Stimulated activated CD8-positive, alpha-beta memory T cell treated with anti-CD3 and anti-CD28 coated beads, Interleukin-2, amount 100 ng/mL, for 1 hour (primary cell): ENCODE data around the gene C9.
"Not testable (repeated sequence)": the region's sequence is repeated elsewhere in the genome, so short reads cannot be mapped to it uniquely, and the experiment has no call there.

Experiments used
- DNase-seq, 2 donors: peaks; one replicate each; pipeline ENCODE4 v3.0.0-alpha.2; 2020; ENCODE audit warnings: low read depth in 2 of 2

C9 gene

DNA sequence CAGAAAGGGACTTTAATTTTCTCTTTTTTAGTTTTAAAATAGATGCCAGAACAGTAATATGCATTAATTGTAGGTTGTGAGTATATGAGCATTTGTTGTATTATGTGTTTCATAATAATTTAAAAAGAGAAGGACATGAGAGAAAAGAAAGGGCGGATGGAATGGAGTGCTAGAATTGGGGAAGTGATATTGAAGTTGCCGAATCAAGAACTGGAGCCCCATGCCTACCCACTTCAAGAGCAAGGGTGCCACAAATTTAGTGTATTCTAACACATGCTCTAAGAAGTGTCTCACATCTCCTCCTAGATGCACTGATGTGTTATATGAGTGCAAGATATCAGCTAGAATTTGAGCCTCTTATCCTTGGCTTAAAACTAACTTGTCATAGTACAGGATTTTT, 101.3 kb downstream of the C9 start:
- no peak for DNase-seq

DNA sequence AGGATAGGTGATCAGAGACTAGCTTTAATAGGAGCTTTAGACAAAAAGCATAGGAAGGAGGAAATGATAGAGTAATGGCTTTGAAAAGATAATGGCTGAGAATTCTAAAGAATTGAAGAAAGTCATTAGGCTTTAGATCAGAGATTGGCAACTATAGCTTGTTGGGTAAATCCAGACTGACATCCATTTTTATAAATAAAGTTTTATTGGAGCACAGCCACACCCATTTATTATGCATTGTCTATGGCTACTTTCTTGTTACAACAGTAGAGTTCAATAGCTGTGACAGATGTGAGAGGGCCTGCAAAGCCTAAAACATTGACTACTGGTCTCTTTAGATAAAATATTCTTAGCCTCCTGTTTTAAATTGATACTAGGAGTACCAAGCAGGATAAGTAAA, 104.2 kb downstream of the C9 start:
- no peak for DNase-seq

DNA sequence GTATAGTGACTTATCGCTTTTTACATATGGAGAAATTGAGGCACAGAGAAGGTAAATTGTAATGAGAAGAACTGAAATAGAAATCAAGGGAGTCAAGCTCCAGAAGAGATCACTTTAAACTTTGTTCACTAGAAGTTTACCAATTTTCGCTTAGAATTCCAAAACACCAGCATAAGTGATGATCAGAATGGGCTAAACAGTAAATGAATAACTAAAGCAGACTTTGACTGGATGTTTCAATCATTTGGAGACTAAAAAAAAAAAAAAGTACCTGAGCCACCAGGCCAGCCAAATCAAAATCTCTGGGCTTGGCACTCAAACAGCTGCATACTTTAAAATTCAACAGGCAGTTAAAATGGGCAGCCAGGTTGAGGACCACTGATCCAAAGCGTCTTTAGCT, 106.7 kb downstream of the C9 start:
- DNase-seq = no peak

DNA sequence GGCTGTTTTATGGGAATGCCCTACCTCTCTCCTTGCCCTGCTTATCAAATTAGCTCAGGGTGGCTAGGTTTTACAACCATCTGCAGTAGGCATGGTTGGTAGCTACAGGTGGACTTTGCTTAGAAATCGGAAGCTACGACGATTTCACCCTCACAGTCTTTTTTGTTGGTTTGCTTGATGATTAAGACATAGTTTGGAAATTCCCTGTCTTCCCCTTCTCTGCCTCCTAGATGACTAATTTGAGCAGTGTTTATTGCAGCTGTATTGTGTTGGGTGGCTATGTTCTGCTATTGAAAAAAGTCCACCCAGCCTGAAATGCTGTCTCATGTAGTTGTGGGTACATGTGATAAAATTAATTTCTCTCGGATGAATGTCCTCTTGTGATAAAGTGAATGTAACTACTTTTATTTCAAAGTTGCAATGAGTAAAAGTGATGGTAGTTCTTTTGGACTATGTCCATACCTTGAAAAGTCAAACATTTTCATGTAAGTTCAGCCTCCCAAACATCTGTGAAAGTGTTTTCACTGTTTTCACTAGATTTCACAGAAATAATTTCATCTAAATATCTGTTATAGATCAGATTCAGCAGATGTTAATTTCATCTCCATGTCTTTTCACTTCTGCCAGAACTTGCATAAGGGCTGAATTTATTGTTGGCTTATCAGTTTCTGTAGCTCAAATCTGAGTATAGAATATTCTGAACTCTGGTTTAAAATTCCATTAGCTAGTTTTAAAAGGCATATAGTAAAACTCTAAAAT, 107.6 kb downstream of the C9 start:
- no peak for DNase-seq

DNA sequence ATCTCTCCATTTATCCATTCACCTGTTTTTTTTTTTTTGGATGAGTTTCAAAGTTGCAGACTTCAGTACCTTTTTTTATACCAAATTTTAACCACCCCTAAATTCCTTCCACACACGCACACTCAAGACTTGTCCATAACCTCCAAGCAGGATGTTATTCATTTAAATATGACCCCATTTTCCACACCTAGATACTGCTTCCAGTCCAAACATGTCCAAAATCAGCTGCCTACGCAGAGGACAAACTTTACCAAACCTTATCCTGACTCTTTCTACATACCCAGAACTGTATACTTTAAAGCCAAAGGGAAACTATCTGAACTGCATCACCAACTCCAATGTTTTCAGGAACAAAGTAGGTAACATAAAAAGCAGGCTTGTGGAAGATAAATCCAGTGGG, 108.9 kb downstream of the C9 start:
- DNase-seq = no peak

DNA sequence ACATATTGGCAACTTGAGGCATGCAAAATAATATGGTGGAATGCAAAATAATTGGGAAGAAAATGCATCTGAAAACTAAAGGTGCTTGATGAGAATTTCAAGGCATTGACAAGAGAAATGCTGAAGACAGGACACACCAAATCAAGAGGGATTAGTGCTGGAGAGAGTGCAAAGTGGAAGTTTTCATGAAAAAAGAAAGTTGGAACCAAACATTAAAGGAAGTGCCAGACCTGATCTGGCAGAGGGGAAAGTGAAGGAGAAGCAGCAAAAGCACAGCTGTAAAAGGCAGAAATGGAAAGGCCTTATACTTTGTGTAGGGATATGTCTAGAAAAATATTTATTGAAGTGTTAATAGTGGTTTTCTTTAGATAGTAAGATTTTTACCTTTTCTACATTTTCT, 109.6 kb downstream of the C9 start:
- no peak for DNase-seq

DNA sequence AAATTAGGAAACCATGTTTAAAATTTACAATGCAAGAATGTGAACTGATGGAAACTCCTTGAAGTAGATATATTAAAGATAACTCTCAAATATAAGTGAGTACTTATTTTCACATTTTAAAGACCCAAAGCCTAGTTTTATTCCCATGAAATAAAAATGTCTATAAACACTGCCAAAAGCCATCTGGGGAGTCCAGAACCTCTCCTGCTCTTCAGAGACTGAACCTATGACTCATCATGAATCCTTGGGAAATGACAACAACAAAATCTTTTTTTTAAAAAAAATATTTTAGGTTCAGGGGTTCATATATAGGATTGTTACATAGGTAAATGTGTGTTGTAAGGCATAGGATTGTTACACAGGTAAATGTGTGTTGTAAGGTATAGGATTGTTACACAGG, 111.1 kb downstream of the C9 start:
- no peak for DNase-seq

DNA sequence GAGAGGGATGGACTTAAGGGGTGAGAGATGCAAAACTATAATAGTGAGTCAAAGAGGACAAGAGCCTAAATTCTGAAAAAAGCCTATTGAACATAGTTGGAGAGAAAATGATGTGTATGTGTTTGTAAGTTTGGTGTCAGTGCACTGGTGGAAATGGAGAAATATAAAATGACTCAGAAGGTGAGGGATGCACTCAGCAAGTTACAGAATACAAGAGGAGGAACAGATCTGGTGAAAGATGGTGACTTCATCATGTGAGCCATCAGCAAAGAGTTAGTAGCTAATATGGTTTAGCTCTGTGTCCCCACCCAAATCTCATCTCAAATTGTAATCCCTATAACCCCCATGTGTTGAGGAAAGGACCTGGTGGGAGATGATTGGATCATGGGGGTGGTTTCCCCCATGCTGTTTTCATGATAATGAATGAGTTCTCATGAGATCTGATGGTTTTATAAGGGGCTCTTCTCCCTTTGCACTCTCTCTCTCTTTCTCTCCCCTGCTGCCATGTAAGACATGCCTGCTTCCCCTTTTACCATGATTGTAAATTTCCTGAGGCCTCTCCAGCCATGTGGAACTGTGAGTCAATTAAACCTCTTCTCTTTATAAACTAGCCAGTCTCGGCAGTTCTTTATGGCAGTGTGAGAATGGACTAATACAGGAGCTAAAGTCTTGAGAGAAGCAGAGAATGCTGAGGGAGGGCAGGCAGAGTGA, 114.6 kb downstream of the C9 start:
- DNase-seq = no peak

DNA sequence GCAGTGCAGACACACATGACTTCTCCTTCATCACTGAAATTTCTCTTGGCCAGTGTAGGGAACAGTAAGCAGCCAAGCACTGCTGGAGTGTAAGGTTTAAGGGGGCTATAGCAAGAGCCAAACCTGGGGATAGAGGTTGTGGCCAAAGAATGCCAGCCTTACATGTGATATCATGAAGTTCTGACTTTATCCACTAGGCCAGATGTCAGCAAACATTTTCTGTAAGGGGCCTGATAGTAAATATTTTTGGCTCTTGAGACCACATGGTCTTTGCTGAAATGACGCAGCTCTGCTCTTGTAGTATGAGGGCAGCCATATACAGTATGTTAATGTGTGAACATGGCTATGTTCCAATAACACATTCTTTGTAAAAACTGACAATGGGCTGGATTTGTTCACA, 115.2 kb downstream of the C9 start:
- DNase-seq = no peak

DNA sequence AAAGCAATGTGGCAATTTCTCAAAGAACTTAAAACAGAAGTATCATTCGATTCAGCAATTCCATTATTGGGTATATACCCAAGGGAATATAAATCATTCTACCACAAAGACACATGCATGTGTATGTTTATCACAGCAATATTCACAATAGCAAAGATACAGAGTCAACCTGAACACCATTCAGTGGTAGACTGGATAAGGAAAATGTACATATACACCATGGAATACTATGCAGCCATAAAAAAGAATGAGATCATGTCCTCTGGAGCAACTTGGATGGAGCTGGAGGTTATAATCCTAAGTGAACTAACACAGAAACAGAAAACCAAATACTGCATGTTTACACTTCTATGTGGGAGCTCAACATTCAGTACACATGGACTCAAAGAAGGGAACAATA, 123.5 kb downstream of the C9 start:
- DNase-seq = no peak

DNA sequence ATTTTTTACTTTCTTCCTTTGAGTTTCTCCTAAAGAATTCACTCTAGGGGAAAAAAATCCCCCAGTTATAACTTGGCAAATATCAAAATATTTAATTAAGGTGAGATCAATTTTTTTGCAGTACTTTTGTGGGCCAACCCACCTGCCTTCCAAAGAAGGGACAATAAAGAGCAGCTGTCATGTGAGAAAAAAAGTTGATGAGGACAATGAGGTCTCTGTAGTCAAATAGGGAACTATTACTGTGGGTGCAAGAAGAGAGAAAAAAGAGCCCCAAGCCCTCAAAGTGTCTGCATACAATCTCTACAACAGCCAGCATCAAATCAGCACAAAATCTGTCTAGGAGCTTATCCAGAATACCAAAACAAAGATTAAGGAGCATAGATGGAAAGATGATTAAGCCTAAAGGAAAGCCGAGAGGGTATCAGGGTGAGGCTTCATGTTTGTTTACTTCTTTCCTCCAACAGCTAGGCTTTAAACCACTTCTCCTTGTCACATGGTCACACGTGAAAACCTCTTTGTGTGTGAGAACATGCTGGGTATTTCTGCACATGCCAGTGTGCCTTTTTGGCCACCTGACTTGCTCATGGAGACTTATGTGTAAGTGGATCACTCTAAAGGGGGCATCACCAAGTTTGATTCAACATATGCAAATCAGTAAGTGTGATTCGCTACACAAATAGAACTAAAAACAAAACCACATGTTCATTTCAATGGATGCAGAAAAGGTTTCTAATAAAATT, 125.8 kb downstream of the C9 start:
- DNase-seq = no peak

DNA sequence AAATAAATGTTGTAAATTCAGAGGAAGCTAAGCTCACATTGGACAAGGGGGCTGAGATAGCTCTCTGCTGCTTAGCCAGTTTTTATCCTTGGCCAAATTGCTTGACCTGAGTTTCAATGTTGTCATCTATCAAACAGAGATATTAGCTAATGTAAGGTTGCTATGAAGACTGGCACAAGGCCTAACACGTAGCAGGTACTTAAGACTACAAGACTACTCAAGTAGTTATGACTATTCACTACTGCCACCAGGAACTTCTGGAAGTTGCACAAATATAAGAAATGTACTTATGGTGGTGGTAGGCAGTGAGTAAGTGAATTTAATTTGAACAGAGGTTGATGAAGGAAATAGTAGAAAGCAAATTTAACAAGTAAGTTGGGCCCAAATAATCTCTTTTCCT, 127.6 kb downstream of the C9 start:
- DNase-seq = no peak

DNA sequence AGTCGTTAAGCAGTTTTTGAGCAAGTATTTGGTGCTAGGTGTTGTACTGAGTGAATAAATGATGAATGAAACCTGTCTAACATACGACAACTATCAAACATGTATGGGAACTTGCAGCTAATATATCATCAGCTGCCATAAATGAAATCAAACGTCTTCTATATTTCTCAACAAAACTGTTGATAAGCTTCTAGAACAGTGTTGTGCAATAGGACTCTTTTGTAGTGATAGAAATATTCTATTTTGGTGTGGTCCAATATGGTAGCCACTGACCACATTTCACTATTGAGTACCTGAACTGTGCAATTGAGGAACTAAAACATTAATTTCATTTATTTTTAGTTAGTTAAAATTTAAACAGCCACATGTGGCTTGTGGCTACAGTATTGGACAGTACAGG, 128.6 kb downstream of the C9 start:
- no peak for DNase-seq

DNA sequence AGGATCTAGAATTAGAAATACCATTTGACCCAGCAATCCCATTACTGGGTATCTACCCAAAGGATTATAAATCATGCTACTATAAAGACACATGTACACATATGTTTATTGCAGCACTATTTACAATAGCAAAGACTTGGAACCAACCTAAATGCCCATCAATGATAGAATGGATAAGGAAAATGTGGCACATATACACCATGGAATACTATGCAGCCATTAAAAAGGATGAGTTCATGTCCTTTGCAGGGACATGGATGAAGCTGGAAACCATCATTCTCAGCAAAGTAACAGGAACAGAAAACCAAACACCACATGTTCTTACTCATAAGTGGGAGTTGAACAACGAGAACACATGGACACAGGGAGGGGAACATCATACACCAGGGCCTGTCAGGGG, 129.8 kb downstream of the C9 start:
- DNase-seq = not testable (repeated sequence)
